ENCODE data around the gene OR14K1.
"Not testable (repeated sequence)": the region's sequence is repeated elsewhere in the genome, so short reads cannot be mapped to it uniquely, and the experiment has no call there.

Gene OR14K1

GRCh38 chr1:247741756-247742155 lies 3.3 kb downstream of the OR14K1 start:
- Histone ChIP-seq H2AFZ (ENCODE audit: low read depth, low read length, severe bottlenecking) (no peak overlapping the region), H4K20me1 (ENCODE audit: low read depth, low read length) (no peaks in the 10 kb centered on the region), H3K36me3 (ENCODE audit: low read length) (no peaks in the 10 kb centered on the region), H3K4me3 (ENCODE audit: insufficient read depth, low read length, poor library complexity, severe bottlenecking) (no peak overlapping the region), H3K4me2 (ENCODE audit: low read depth, low read length, poor library complexity, severe bottlenecking) (no peak overlapping the region), H3K27me3 (ENCODE audit: low read length) (no peaks in the 10 kb centered on the region), H3K9me2 (replicated peaks; ENCODE audit: insufficient read depth, low read length) (no peaks in the 10 kb centered on the region), H3K27ac (ENCODE audit: low read depth, low read length) (no peak overlapping the region), H3K79me2 (ENCODE audit: insufficient read depth, low read length) (no peaks in the 10 kb centered on the region), H3K9ac (ENCODE audit: low read length) (no peak overlapping the region), H3K9me3 (ENCODE audit: insufficient read depth, low read length) (no peaks in the 10 kb centered on the region), H3F3A (ENCODE audit: insufficient read depth) (no peaks in the 10 kb centered on the region)
- TF ChIP-seq EZH2phosphoT487 (conservative IDR thresholded peaks at IDR 0.05; ENCODE audit: low read length) (no peak), CTCF (IDR thresholded peaks at IDR 0.05; ENCODE audit: insufficient read depth, low read length, poor library complexity, severe bottlenecking) (no peak)

- not testable (repeated sequence) for H3K79me2 ChIP-seq (ENCODE audit: insufficient read depth, low read length); H3K36me3 ChIP-seq (ENCODE audit: low read length); H3K4me2 ChIP-seq (ENCODE audit: low read depth, low read length, poor library complexity, severe bottlenecking); H3K9ac ChIP-seq (ENCODE audit: low read length); H3K9me2 ChIP-seq (replicated peaks; ENCODE audit: insufficient read depth, low read length); H3K4me3 ChIP-seq (ENCODE audit: insufficient read depth, low read length, poor library complexity, severe bottlenecking); H3K27ac ChIP-seq (ENCODE audit: low read depth, low read length); H2AFZ ChIP-seq (ENCODE audit: low read depth, low read length, severe bottlenecking); H3K9me3 ChIP-seq (ENCODE audit: insufficient read depth, low read length); H3F3A ChIP-seq (ENCODE audit: insufficient read depth); H3K27me3 ChIP-seq (ENCODE audit: low read length); H4K20me1 ChIP-seq (ENCODE audit: low read depth, low read length)
Measured at GRCh38 chr1:247742215-247742760, 3.9 kb downstream of the OR14K1 start.

- Histone ChIP-seq H3K79me2 (ENCODE audit: insufficient read depth, low read length) (no peaks in the 10 kb centered on the region), H3K4me2 (ENCODE audit: low read depth, low read length, poor library complexity, severe bottlenecking) (no peak overlapping the region), H3K27ac (ENCODE audit: low read depth, low read length) (no peak overlapping the region), H3K9me2 (replicated peaks; ENCODE audit: insufficient read depth, low read length) (no peaks in the 10 kb centered on the region), H3K27me3 (ENCODE audit: low read length) (no peaks in the 10 kb centered on the region), H4K20me1 (ENCODE audit: low read depth, low read length) (no peaks in the 10 kb centered on the region), H3K36me3 (ENCODE audit: low read length) (no peaks in the 10 kb centered on the region), H3K9ac (ENCODE audit: low read length) (no peak overlapping the region), H3K4me3 (ENCODE audit: insufficient read depth, low read length, poor library complexity, severe bottlenecking) (no peak overlapping the region), H2AFZ (ENCODE audit: low read depth, low read length, severe bottlenecking) (no peak overlapping the region), H3K9me3 (ENCODE audit: insufficient read depth, low read length) (no peaks in the 10 kb centered on the region), H3F3A (ENCODE audit: insufficient read depth) (no peaks in the 10 kb centered on the region)
- TF ChIP-seq CTCF (IDR thresholded peaks at IDR 0.05; ENCODE audit: insufficient read depth, low read length, poor library complexity, severe bottlenecking) (no peak), EZH2phosphoT487 (conservative IDR thresholded peaks at IDR 0.05; ENCODE audit: low read length) (no peak)
Measured at GRCh38 chr1:247746391-247746935, 8.0 kb downstream of the OR14K1 start.

- Histone ChIP-seq H3K9ac (ENCODE audit: low read length) (no peak overlapping the region), H3K79me2 (ENCODE audit: insufficient read depth, low read length) (no peaks in the 10 kb centered on the region), H3F3A (ENCODE audit: insufficient read depth) (no peaks in the 10 kb centered on the region), H3K27me3 (ENCODE audit: low read length) (no peaks in the 10 kb centered on the region), H3K36me3 (ENCODE audit: low read length) (no peaks in the 10 kb centered on the region), H2AFZ (ENCODE audit: low read depth, low read length, severe bottlenecking) (no peak overlapping the region), H4K20me1 (ENCODE audit: low read depth, low read length) (no peaks in the 10 kb centered on the region), H3K9me3 (ENCODE audit: insufficient read depth, low read length) (no peaks in the 10 kb centered on the region), H3K9me2 (replicated peaks; ENCODE audit: insufficient read depth, low read length) (no peaks in the 10 kb centered on the region), H3K27ac (ENCODE audit: low read depth, low read length) (no peak overlapping the region), H3K4me2 (ENCODE audit: low read depth, low read length, poor library complexity, severe bottlenecking) (no peak overlapping the region), H3K4me3 (ENCODE audit: insufficient read depth, low read length, poor library complexity, severe bottlenecking) (no peak overlapping the region)
- TF ChIP-seq CTCF (IDR thresholded peaks at IDR 0.05; ENCODE audit: insufficient read depth, low read length, poor library complexity, severe bottlenecking) (no peak), EZH2phosphoT487 (conservative IDR thresholded peaks at IDR 0.05; ENCODE audit: low read length) (no peak)
Measured at GRCh38 chr1:247747616-247748015, 9.2 kb downstream of the OR14K1 start.

Data from SU-DHL-6 (cell line).